Activated effector memory CD4-positive, alpha-beta T cell treated with Interleukin-2 at 50 U/mL for 16 hours (primary cell): ENCODE results near the gene TPST1.
"Not testable (repeated sequence)": the region's sequence is repeated elsewhere in the genome, so short reads cannot be mapped to it uniquely, and the experiment has no call there.

ENCODE experiments used
- DNase-seq: peaks from one replicate; pipeline ENCODE4 v3.0.0-alpha.2; 2020

The TPST1 gene

DNA sequence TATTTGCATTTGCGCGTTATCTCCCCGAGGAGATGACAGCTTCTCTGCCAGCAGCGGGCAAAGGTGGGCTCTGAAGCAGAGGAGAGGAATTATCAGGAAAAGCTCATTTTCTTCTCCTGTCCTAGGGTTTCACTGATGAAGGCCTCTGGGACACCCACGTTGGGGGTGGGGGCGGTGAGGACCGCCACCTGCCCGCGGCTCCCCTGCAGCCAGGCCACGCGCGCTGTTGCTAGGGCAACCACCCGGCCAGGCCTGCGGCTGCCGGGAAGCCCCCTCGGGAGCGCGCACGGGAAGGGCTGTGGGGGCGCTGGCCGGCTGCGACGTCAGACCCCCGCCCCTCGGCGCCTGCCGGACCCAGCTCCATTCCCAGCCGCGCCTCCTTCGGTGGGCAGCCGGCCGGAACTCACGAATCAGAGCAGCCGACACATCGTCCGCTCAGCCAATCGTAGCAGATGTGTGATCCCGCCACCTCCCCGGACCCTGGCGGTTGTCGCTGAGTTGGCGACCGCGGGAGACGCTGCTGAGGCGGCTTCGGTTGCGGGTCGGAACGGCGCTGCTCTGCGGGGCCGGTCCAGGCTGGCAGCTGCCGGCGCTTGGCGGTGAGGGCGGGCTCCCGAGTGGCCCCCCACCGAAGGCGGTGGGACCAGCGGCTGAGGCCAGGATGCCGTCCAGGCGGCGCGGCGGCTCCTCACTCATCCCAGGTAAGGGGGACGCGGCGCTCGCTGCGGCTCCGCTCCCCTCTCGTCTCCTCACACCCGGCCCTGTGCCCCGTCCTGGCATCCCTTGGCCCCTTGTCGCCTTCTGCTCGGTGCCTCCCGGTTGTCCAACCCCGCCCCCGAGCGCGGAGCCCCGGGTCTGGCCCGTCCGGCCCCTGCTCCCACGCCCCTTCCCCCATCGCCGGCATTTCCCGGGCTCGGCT is at the start of gene TPST1:
TPST1 (plus strand) TSS at position 513 of the 919 bp plus-strand sequence. CDS start 35,092 bp downstream, outside the sequence.
- peak; percentile 50 for DNase-seq

DNA sequence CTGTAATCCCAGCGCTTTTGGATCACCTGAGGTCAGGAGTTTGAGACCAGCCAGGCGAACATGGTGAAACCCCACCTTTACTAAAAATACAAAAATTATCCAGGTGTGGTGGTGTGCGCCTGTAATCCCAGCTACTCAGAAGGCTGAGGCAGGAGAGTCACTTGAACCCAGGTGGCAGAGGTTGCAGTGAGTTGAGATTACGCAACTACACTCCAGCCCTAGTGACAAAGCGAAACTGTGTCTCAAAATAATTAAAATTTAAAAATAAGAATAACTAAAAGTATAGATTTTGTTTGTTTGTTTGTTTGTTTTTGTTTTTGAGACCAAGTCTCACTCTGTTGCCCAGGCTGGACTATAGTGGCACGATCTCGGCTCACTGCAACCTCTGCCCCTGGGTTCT is 49.1 kb upstream of the TPST1 start:
- not testable (repeated sequence) for DNase-seq

GRCh38 chr7:66157060-66157459 is 48.1 kb upstream of the TPST1 start:
- DNase-seq = no peak

GRCh38 chr7:66162622-66163021 is 42.5 kb upstream of the TPST1 start:
- no peak for DNase-seq

- DNase-seq = no peak
These were observed 41.9 kb upstream of the TPST1 start for GRCh38 chr7:66163186-66163610.

- no peak for DNase-seq
These were observed 40.8 kb upstream of the TPST1 start for GRCh38 chr7:66164356-66164755.

GRCh38 chr7:66167773-66168387 is 37.3 kb upstream of the TPST1 start:
- DNase-seq = no peak

GRCh38 chr7:66169616-66170015 is 35.5 kb upstream of the TPST1 start:
- no peak for DNase-seq

GRCh38 chr7:66170309-66171231 is 34.6 kb upstream of the TPST1 start:
- no peak for DNase-seq

DNA sequence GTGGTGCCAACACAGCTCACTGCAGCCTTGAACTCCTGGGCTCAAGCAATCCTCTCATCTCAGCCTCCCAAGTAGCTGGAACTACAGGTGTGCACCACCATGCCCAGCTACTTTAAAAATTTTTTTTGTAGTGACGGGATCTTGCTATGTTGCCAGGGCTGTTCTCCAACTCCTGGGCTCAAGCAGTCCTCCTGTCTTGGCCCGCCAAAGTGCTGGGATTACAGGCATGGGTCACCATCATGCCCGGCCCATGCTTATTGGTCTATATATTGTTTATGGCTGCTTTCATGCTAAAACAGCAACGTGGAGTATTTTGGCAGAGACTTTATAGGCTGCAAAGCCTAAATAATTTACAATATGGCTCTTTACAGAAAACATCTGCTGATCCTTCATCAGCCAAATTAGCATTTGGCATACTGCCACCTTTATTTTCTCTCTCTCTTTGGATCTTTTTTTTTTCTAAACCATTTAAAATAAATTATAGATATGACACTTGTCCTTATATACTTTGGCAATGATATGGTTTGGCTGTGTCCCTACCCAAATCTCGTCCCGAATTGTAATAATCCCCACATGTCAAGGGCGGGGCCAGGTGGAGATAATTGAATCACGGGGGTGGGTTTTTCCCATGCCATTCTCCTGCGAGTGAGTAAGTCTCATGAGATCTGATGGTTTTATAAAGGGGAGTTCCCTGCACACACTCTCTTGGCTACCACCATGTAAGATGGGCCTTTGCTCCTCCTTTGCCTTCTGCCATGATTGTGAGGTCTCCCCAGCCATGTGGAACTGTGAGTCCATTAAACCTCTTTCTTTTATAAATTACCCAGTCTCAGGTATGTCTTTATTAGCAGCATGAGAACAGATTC is 32.4 kb upstream of the TPST1 start:
- not testable (repeated sequence) for DNase-seq

GRCh38 chr7:66173856-66174255 is 31.3 kb upstream of the TPST1 start:
- DNase-seq = no peak

- DNase-seq = not testable (repeated sequence)
These were observed 30.1 kb upstream of the TPST1 start for GRCh38 chr7:66175006-66175405.

DNA sequence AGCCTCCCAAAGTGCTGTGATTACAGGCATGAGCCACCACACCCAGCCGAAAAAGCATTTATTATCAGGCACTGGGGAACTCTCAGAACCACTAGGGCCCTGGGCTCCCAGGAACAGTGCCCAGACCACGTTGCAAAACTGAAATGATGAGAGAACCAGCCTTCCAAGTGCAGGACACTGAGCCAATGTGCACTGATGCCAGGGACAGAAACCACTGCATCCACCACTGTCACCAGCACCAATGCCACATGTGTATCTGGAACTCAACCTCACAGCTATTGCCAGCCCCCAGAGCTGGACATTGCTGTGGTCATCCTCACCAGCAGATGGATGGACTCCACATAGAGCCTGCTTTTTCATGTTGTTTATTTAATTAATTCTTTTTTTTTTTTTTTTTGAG is 28.2 kb upstream of the TPST1 start:
- no peak for DNase-seq

GRCh38 chr7:66178258-66178657 is 26.9 kb upstream of the TPST1 start:
- DNase-seq = no peak

DNA sequence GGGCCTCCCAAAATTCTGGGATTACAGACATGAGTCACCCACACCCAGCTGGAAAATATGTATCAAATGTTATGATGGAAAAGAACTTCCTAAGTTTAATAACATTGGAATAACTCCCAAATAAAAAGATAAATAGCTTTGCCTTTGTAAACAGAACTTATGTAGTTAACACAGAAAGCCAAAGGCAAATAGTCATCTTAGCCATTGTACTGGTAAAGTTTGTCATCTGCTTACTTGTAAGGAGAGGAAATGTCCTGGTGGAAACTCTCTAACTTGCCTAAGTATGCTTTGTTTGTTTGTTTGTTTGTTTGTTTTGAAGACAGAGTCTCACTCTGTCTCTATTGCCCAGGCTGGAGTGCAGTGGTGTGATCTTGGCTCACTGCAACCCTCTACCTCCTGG is 23.8 kb upstream of the TPST1 start:
- DNase-seq = no peak

GRCh38 chr7:66181845-66182244 is 23.3 kb upstream of the TPST1 start:
- no peak for DNase-seq

GRCh38 chr7:66182920-66183319 is 22.2 kb upstream of the TPST1 start:
- DNase-seq = no peak

DNA sequence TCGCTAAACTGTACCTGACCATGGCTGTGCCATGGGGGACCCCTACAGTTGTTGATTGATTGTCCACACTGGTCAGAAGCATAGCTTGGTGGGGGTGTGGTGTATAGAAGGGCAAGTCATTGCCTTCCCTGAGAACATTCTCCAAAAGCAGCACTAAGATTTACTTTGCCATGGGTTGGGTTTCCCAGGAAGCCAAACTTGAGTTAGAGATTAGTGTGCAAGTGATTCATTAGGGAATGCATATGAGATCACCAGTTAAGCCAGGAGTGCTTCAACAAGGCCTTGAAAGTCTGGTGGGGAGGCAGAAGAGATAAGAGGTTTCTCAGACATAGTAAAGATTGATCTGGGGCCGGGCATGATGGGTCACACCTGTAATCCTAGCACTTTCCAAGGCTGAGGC is 21.4 kb upstream of the TPST1 start:
- DNase-seq = no peak

GRCh38 chr7:66185680-66186187 is 19.4 kb upstream of the TPST1 start:
- DNase-seq = no peak

DNA sequence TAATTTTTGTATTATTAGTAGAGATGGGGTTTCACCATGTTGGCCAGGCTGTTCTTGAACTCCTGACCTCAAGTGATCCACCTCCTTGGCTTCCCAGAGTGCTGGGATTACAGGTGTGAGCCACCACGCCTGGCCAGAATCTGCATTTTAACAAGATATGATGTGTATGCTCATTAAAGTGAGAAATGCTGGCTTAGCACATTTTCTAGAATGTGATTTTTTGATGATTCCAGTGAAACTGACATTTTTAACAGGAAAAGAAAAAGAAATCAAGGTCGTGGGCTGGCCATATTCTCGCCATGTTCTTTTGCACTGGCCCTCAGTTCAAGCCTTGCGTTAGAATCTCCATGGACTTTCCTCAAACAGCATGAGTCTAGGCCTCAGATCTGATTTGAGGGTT is 18.1 kb upstream of the TPST1 start:
- DNase-seq = no peak

- no peak for DNase-seq
These were observed 17.2 kb upstream of the TPST1 start for GRCh38 chr7:66187905-66188304.

- no peak for DNase-seq
These were observed 16.5 kb upstream of the TPST1 start for GRCh38 chr7:66188645-66189044.
